PC-9 (cell line): ENCODE measurements around the gene OGFOD2. TPM values are rescaled to one million over a fixed set of nuclear protein-coding genes. Genes with fewer than 3 reads are reported as not detected.

Source experiments
- BruUV-seq: library from RNA; stranded (reverse); fragments of 400-500 nt; replicated peaks from 2 replicates; lab custom pipeline; 2021; lab: Mats Ljungman, UMichigan
- CTCF ChIA-PET: fragments of 300-600 bp; sonication (Branson Sonifier 250); formaldehyde crosslinking; loops from one replicate; lab custom pipeline; 2022; ENCODE audit warnings: antibody characterized with exemption; lab: Charles Lee
- POLR2A ChIA-PET: fragments of 300-600 bp; sonication (Branson Sonifier 250); formaldehyde crosslinking; loops from one replicate; lab custom pipeline; 2022; ENCODE audit warnings: antibody characterized with exemption; ENCODE audit not compliant: unreplicated experiment; lab: Charles Lee
- DNase-seq, 2 experiments: peaks; one replicate each; pipeline versions ENCODE4 v3.0.0 to v3.0.0-alpha.2; 2015 to 2022; ENCODE audit warnings: mixed read lengths in 1 of 2
- H2AFZ ChIP-seq: fragments of 200-600 bp; sonication (generic); 2 replicates; pipeline ENCODE4 v1.8.1; 2017; ENCODE audit warnings: antibody characterized with exemption
- H3F3A ChIP-seq: fragments of 200-600 bp; sonication (generic); 2 replicates; pipeline ENCODE4 v1.8.1; 2017; ENCODE audit warnings: antibody characterized with exemption, mild to moderate bottlenecking, low read depth; ENCODE audit not compliant: insufficient read depth
- H3K27ac ChIP-seq: fragments of 200-600 bp; sonication (generic); 2 replicates; pipeline ENCODE4 v1.6.1; 2016; ENCODE audit warnings: mixed run types
- H3K27me3 ChIP-seq: fragments of 200-600 bp; sonication (generic); 2 replicates; pipeline ENCODE4 v1.6.1; 2016; ENCODE audit warnings: low read depth, mixed run types; ENCODE audit not compliant: insufficient read depth
- H3K36me3 ChIP-seq: fragments of 200-600 bp; sonication (generic); 2 replicates; pipeline ENCODE4 v1.6.1; 2016; ENCODE audit warnings: low read depth, mixed run types
- H3K4me1 ChIP-seq: fragments of 200-600 bp; sonication (generic); replicated peaks from 2 replicates; pipeline ENCODE4 v1.6.1; 2016; ENCODE audit warnings: mixed run types; ENCODE audit not compliant: insufficient read depth
- H3K4me2 ChIP-seq: fragments of 200-600 bp; sonication (generic); 2 replicates; pipeline ENCODE4 v1.6.1; 2017; ENCODE audit warnings: mixed run types
- H3K4me3 ChIP-seq: fragments of 200-600 bp; sonication (generic); 2 replicates; pipeline ENCODE4 v1.6.1; 2016; ENCODE audit warnings: mixed run types
- H3K79me2 ChIP-seq: fragments of 200-600 bp; sonication (generic); 2 replicates; pipeline ENCODE4 v1.6.1; 2017; ENCODE audit warnings: low read depth, mixed run types
- H3K9me2 ChIP-seq: fragments of 200-600 bp; sonication (generic); 2 replicates; pipeline ENCODE4 v1.8.1; 2017; ENCODE audit warnings: mild to moderate bottlenecking; ENCODE audit not compliant: insufficient read depth
- H3K9me3 ChIP-seq: fragments of 200-600 bp; sonication (generic); 2 replicates; pipeline ENCODE4 v1.8.1; 2016; ENCODE audit warnings: low read depth; ENCODE audit not compliant: insufficient read depth
- H4K20me1 ChIP-seq: fragments of 200-600 bp; sonication (generic); 2 replicates; pipeline ENCODE4 v1.8.1; 2017; ENCODE audit not compliant: insufficient read depth
- CTCF ChIP-seq: fragments of 200-600 bp; sonication (generic); conservative IDR thresholded peaks from 2 replicates; pipeline ENCODE4 v1.6.1; 2017; ENCODE audit warnings: mixed run types, antibody characterized with exemption, mild to moderate bottlenecking, moderate library complexity
- EZH2 ChIP-seq: fragments of 200-600 bp; sonication (generic); IDR thresholded peaks from 2 replicates; pipeline ENCODE4 v1.8.0; 2017; ENCODE audit warnings: antibody characterized with exemption, low read depth
- intact Hi-C: fragments of 100-400 bp; cut with micrococcal nuclease; formaldehyde crosslinking; loops from one replicate; pipeline ENCODE4 v1.10.0; 2022; ENCODE audit not compliant: unreplicated experiment
- total RNA-seq: library from RNA; stranded (reverse); gene quantifications from 2 replicates; pipeline ENCODE4 v1.2.3, GENCODE V29; 2021

OGFOD2 gene
- total RNA-seq, 1 experiment from 2014 or later: 33.5 TPM

- BruUV-seq: no TSS peak
- Histone ChIP-seq H3K4me3 (no peak overlapping the region), H3F3A (peaks cover 7% of the 10 kb centered on the region; the same call in 1 of the 2 replicates), H3K9me2 (no peaks in the 10 kb centered on the region), H4K20me1 (no peaks in the 10 kb centered on the region), H3K27ac (no peak overlapping the region), H3K9me3 (no peaks in the 10 kb centered on the region), H3K4me1 (peaks cover 16% of the 10 kb centered on the region; the same call in 1 of the 2 replicates), H3K79me2 (peaks cover 29% of the 10 kb centered on the region), H3K4me2 (no peak overlapping the region), H3K27me3 (no peaks in the 10 kb centered on the region), H2AFZ (no peak overlapping the region), H3K36me3 (no peaks in the 10 kb centered on the region)
- ChIA-PET POLR2A (no interaction called here), CTCF (interaction anchor here (0.6 kb wide), 1 partner anchor 261 kb away, joined by 8 read pairs; no protein-coding TSS in a partner anchor)
- DNase-seq: no peak
- no peak for TF ChIP-seq CTCF
- no peak for TF ChIP-seq EZH2
- intact Hi-C loops: loop anchor here (10.0 kb wide), 1 partner anchor 628 kb away; the partner anchor contains the start of gene DDX55
Measured at GRCh38 chr12:122977153-122977552, 2.1 kb downstream of the OGFOD2 start.

GRCh38 chr12:122977655-122978392, 2.8 kb downstream of the OGFOD2 start:
- no peak overlapping the region for H3K27ac ChIP-seq
- TF ChIP-seq EZH2: no peak
- TF ChIP-seq CTCF: no peak
- no peak overlapping the region for H2AFZ ChIP-seq
- H3F3A ChIP-seq: peaks cover 13% of the 10 kb centered on the region; the same call in 1 of the 2 replicates
- no TSS peak for BruUV-seq
- H3K4me2 ChIP-seq: no peak overlapping the region
- H3K36me3 ChIP-seq: no peaks in the 10 kb centered on the region
- H3K9me3 ChIP-seq: no peaks in the 10 kb centered on the region
- peaks cover 16% of the 10 kb centered on the region; the same call in 1 of the 2 replicates for H3K4me1 ChIP-seq
- intact Hi-C loops: loop anchor here (10.0 kb wide), 1 partner anchor 627 kb away; the partner anchor contains the start of gene DDX55
- no peaks in the 10 kb centered on the region for H3K9me2 ChIP-seq
- H4K20me1 ChIP-seq: no peaks in the 10 kb centered on the region
- H3K27me3 ChIP-seq: no peaks in the 10 kb centered on the region
- no peak overlapping the region for H3K4me3 ChIP-seq
- peaks cover 36% of the 10 kb centered on the region for H3K79me2 ChIP-seq
- CTCF ChIA-PET: interaction anchor here (0.6 kb wide), 1 partner anchor 261 kb away, joined by 8 read pairs; no protein-coding TSS in a partner anchor
- DNase-seq: no peak
- POLR2A ChIA-PET: no interaction called here

GRCh38 chr12:122978507-122978955, 3.5 kb downstream of the OGFOD2 start:
- intact Hi-C loops: loop anchor here (10.0 kb wide), 1 partner anchor 626 kb away; the partner anchor contains the start of gene DDX55
- no TSS peak for BruUV-seq

More at GRCh38 chr12:122978507-122978955, 3.5 kb downstream of the OGFOD2 start:
- Histone ChIP-seq H3K27me3 (no peaks in the 10 kb centered on the region), H3K27ac (no peak overlapping the region), H2AFZ (no peak overlapping the region), H3K36me3 (no peaks in the 10 kb centered on the region), H3K4me3 (no peak overlapping the region), H4K20me1 (no peaks in the 10 kb centered on the region), H3F3A (peaks cover 13% of the 10 kb centered on the region; the same call in 1 of the 2 replicates), H3K4me1 (peaks cover 16% of the 10 kb centered on the region; the same call in 1 of the 2 replicates), H3K4me2 (no peak overlapping the region), H3K79me2 (peaks cover 36% of the 10 kb centered on the region), H3K9me2 (no peaks in the 10 kb centered on the region), H3K9me3 (no peaks in the 10 kb centered on the region)
- CTCF ChIA-PET: no interaction called here
- no peak for DNase-seq
- TF ChIP-seq EZH2 (no peak), CTCF (no peak)
- POLR2A ChIA-PET: no interaction called here
